Breast epithelium (tissue), 3 donors: ENCODE measurements around the gene PGS1.

Source experiments
- POLR2A ChIP-seq: fragments of 450-650 bp; IDR thresholded peaks from one replicate; pipeline ENCODE4 v1.6.1; 2016; ENCODE audit warnings: antibody characterized with exemption, mild to moderate bottlenecking, moderate library complexity
- POLR2AphosphoS5 ChIP-seq, 3 donors: sonication (generic); formaldehyde crosslinking; IDR thresholded peaks; one replicate each; pipeline ENCODE4 v1.6.1; 2017; ENCODE audit warnings: antibody characterized with exemption in 3 of 3
- TF ChIP-seq, protein P1 (sequence below), 3 donors: fragments of 450-650 bp; IDR thresholded peaks; one replicate each; pipeline ENCODE4 v1.5.1; 2016 to 2017; ENCODE audit warnings: antibody characterized with exemption in 3 of 3, mild to moderate bottlenecking in 3 of 3, moderate library complexity in 3 of 3

DNA sequence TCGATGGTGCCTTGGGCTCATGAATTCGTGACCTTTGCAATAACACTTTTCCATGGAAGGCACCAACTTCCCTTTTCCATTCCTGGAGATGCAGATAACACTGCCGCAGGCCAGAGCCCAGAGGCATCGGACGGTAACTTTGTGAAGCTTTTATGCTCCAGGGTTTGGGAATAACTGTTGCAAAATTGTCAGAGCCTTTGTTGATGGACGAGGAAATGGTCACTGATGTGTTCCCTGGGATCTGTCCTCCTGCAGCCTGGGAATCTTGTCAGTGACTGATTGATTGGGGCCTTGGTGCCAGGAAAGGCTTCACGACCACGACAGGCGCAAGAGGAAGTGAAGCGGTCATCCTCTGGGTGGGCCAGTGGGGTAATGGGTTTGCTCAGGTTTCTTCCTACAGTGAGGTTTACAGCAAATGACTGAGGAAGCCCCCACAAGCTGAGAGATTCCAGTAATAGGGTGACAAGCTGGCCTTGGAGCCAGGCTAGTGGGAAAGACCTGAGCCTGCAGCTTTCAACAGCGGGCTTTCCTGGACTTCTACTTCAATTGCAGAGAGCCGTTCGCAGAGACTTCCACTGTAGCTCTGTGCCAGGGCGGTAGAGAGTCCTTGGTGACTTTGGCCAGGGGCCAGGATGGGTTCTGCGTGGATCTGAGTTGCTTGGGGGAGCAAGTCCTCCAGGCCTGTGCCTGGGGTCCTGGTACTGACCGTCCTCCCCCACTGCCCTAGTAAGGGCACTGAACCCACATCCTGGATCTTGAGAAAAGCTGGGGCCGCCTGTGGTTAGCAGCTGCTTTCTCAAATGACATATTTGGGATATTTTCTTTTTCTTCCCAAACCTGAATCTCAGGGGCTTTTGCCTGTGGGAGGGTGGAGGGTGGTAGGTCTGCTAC, 37.6 kb downstream of the PGS1 start:
- TF ChIP-seq POLR2A, result no peak
- TF ChIP-seq, protein P1, sequence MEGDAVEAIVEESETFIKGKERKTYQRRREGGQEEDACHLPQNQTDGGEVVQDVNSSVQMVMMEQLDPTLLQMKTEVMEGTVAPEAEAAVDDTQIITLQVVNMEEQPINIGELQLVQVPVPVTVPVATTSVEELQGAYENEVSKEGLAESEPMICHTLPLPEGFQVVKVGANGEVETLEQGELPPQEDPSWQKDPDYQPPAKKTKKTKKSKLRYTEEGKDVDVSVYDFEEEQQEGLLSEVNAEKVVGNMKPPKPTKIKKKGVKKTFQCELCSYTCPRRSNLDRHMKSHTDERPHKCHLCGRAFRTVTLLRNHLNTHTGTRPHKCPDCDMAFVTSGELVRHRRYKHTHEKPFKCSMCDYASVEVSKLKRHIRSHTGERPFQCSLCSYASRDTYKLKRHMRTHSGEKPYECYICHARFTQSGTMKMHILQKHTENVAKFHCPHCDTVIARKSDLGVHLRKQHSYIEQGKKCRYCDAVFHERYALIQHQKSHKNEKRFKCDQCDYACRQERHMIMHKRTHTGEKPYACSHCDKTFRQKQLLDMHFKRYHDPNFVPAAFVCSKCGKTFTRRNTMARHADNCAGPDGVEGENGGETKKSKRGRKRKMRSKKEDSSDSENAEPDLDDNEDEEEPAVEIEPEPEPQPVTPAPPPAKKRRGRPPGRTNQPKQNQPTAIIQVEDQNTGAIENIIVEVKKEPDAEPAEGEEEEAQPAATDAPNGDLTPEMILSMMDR (IDR thresholded peaks at IDR 0.05), result no peak
- no peak for TF ChIP-seq POLR2AphosphoS5 (IDR thresholded peaks at IDR 0.05)
